Measurements from ENCODE around the gene SEPTIN10. TPM values are rescaled to one million over a fixed set of nuclear protein-coding genes. Genes with fewer than 3 reads are reported as not detected.

The SEPTIN10 gene
- total RNA-seq, 1 experiment from 2014 or later = 112 TPM

DNA sequence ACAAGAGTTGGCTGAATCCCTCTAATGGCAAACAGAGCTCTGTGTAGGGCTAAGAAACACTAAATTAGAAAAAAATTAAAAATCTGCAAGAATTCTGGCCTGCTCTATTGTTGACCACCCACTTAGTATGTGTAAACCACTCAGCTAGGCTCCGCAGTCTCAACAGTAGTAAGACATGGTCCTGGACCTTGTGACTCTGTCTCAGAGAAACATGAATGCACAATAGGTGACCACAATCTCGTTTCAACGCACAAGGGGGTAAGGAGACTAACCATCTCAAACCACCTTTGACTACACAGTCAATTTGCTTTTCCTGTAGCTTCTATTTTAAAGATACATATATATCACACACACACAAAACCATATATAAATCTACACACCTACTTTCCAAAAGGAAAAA, 16.5 kb downstream of the SEPTIN10 start:
- Histone ChIP-seq H3K27me3 (ENCODE audit: insufficient read depth, low read depth) (no peaks in the 10 kb centered on the region), H3K79me2 (ENCODE audit: low read depth) (peaks cover 17% of the 10 kb centered on the region), H2AFZ (no peak overlapping the region), H3K9me3 (ENCODE audit: insufficient read depth, low read depth) (no peaks in the 10 kb centered on the region), H3K4me1 (replicated peaks; ENCODE audit: insufficient read depth) (no peaks in the 10 kb centered on the region), H4K20me1 (ENCODE audit: insufficient read depth) (no peaks in the 10 kb centered on the region; the same call in 1 of the 2 replicates), H3K4me3 (no peak overlapping the region), H3K9me2 (ENCODE audit: insufficient read depth) (no peaks in the 10 kb centered on the region), H3F3A (ENCODE audit: insufficient read depth, low read depth) (no peaks in the 10 kb centered on the region; the same call in 1 of the 2 replicates), H3K4me2 (no peak overlapping the region), H3K36me3 (ENCODE audit: low read depth) (0 out of 2 replicates have a peak, but pooled peaks cover 4% of the 10 kb centered on the region), H3K27ac (no peak overlapping the region)
- intact Hi-C loops (cut with micrococcal nuclease; ENCODE audit: unreplicated experiment) = no loop called here
- no TSS peak for BruUV-seq (replicated peaks)
- ChIA-PET CTCF (no interaction called here), POLR2A (ENCODE audit: unreplicated experiment) (no interaction called here)
- TF ChIP-seq, protein P1, sequence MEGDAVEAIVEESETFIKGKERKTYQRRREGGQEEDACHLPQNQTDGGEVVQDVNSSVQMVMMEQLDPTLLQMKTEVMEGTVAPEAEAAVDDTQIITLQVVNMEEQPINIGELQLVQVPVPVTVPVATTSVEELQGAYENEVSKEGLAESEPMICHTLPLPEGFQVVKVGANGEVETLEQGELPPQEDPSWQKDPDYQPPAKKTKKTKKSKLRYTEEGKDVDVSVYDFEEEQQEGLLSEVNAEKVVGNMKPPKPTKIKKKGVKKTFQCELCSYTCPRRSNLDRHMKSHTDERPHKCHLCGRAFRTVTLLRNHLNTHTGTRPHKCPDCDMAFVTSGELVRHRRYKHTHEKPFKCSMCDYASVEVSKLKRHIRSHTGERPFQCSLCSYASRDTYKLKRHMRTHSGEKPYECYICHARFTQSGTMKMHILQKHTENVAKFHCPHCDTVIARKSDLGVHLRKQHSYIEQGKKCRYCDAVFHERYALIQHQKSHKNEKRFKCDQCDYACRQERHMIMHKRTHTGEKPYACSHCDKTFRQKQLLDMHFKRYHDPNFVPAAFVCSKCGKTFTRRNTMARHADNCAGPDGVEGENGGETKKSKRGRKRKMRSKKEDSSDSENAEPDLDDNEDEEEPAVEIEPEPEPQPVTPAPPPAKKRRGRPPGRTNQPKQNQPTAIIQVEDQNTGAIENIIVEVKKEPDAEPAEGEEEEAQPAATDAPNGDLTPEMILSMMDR (conservative IDR thresholded peaks at IDR 0.05) = no peak
- no peak for TF ChIP-seq EZH2 (IDR thresholded peaks at IDR 0.05; ENCODE audit: low read depth)
- DNase-seq = no peak

DNA sequence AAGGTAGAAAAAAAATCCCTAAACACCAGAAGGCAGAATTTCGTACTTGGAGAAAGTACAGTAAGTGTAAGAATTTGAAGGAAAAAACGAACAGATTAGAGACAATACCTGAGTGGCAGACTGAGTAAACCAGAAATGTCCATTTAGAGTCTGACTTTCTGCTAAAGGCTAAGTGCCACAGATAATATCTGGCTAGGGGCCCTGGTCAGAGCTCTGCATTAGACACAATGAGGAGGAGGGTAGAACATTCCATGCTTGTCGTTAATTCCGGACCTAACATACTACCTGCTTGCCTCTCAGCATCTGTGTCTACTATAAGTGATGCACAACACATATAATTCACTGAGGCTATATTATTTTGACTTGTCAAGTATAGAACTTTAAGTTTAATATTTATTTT, 18.1 kb downstream of the SEPTIN10 start:
- Histone ChIP-seq H3K9me3 (ENCODE audit: insufficient read depth, low read depth) (no peaks in the 10 kb centered on the region), H3K79me2 (ENCODE audit: low read depth) (peaks cover 3% of the 10 kb centered on the region; the same call in 1 of the 2 replicates), H3K9me2 (ENCODE audit: insufficient read depth) (no peaks in the 10 kb centered on the region), H3K4me1 (replicated peaks; ENCODE audit: insufficient read depth) (no peaks in the 10 kb centered on the region), H3K4me3 (no peak overlapping the region), H3F3A (ENCODE audit: insufficient read depth, low read depth) (no peaks in the 10 kb centered on the region; the same call in 1 of the 2 replicates), H3K4me2 (no peak overlapping the region), H4K20me1 (ENCODE audit: insufficient read depth) (no peaks in the 10 kb centered on the region; the same call in 1 of the 2 replicates), H3K27ac (no peak overlapping the region), H3K27me3 (ENCODE audit: insufficient read depth, low read depth) (no peaks in the 10 kb centered on the region), H2AFZ (no peak overlapping the region), H3K36me3 (ENCODE audit: low read depth) (0 out of 2 replicates have a peak, but pooled peaks cover 4% of the 10 kb centered on the region)
- CTCF ChIA-PET = no interaction called here
- BruUV-seq (replicated peaks) = no TSS peak
- intact Hi-C loops (cut with micrococcal nuclease; ENCODE audit: unreplicated experiment) = no loop called here
- POLR2A ChIA-PET (ENCODE audit: unreplicated experiment) = no interaction called here
- no peak for DNase-seq
- TF ChIP-seq, protein P1 (conservative IDR thresholded peaks at IDR 0.05) = no peak
- no peak for TF ChIP-seq EZH2 (IDR thresholded peaks at IDR 0.05; ENCODE audit: low read depth)

DNA sequence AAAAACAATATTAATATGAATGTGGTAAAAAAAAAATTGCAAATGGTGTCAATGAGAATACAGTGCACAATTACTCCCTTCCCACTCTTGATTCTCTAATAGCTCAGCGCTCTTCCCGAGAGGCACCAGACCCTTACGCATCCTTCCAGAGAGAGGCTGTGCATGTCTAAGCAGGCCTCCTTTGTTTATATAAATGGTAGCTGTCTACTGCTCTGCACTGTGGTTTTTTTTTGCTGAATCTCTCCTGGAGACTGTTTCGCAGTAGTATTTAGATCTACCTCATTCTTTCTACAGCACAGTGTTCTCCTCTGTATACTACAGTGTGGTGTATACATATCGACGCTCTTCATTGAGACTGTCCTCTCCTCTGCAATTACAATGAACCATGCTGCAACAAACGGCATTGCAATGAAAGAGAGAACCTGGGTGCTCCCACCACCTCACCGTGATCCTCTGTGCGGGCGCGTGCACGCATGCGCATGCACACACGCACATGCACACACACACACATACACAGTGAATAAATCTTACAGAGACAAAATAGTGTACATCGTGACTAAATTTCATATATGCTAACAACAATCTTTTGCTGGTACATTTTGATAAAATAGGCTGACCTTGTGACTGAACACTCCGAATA, 19.4 kb downstream of the SEPTIN10 start:
- TF ChIP-seq, protein P1 (conservative IDR thresholded peaks at IDR 0.05) = no peak
- no peak for TF ChIP-seq EZH2 (IDR thresholded peaks at IDR 0.05; ENCODE audit: low read depth)
- peaks cover 1% of the 10 kb centered on the region; the same call in 1 of the 2 replicates for H3K79me2 ChIP-seq (ENCODE audit: low read depth)
- POLR2A ChIA-PET (ENCODE audit: unreplicated experiment) = interaction anchor here (0.6 kb wide), 1 partner anchor 10 kb away, joined by 5 read pairs; no protein-coding TSS in a partner anchor
- no peak overlapping the region for H2AFZ ChIP-seq
- H3K27me3 ChIP-seq (ENCODE audit: insufficient read depth, low read depth) = no peaks in the 10 kb centered on the region
- intact Hi-C loops (cut with micrococcal nuclease; ENCODE audit: unreplicated experiment) = no loop called here
- H3K27ac ChIP-seq = no peak overlapping the region
- no peaks in the 10 kb centered on the region for H3F3A ChIP-seq (ENCODE audit: insufficient read depth, low read depth)
- H3K4me3 ChIP-seq = no peak overlapping the region
- H3K9me2 ChIP-seq (ENCODE audit: insufficient read depth) = no peaks in the 10 kb centered on the region
- no peaks in the 10 kb centered on the region for H3K4me1 ChIP-seq (replicated peaks; ENCODE audit: insufficient read depth)
- CTCF ChIA-PET = interaction anchor here (0.7 kb wide), 1 partner anchor 96 kb away, joined by 5 read pairs; no protein-coding TSS in a partner anchor
- no peaks in the 10 kb centered on the region for H3K9me3 ChIP-seq (ENCODE audit: insufficient read depth, low read depth)
- no peak overlapping the region for H3K4me2 ChIP-seq
- BruUV-seq (replicated peaks) = no TSS peak
- no peak for DNase-seq
- 0 out of 2 replicates have a peak, but pooled peaks cover 4% of the 10 kb centered on the region for H3K36me3 ChIP-seq (ENCODE audit: low read depth)
- no peaks in the 10 kb centered on the region; the same call in 1 of the 2 replicates for H4K20me1 ChIP-seq (ENCODE audit: insufficient read depth)
